SK-N-SH treated with all-trans-retinoic acid at 6 μM for 48 hours (cell line): Measurements from ENCODE around the gene SEH1L.

Experiments
- ARNTL ChIP-seq: fragments of 450-650 bp; formaldehyde crosslinking; IDR thresholded peaks from 2 replicates; pipeline ENCODE4 v1.5.0; 2020; ENCODE audit warnings: low read depth, mild to moderate bottlenecking, moderate library complexity, borderline replicate concordance
- ZFP3 ChIP-seq: fragments of 250-450 bp; sonication (Bioruptor Pico); IDR thresholded peaks from 2 replicates; pipeline ENCODE4 v1.5.0; 2020; ENCODE audit warnings: mild to moderate bottlenecking, moderate library complexity
- ZNF70 ChIP-seq: fragments of 450-650 bp; formaldehyde crosslinking; IDR thresholded peaks from 2 replicates; pipeline ENCODE4 v1.5.0; 2020; ENCODE audit warnings: mild to moderate bottlenecking, moderate library complexity
- TF ChIP-seq, protein P1 (sequence below): fragments of 250-450 bp; sonication (Bioruptor Pico); IDR thresholded peaks from 2 replicates; pipeline ENCODE4 v1.5.1; 2020; ENCODE audit warnings: low read depth, mild to moderate bottlenecking, moderate library complexity

GRCh38 chr18:12906773-12907172, 41.0 kb upstream of the SEH1L start:
- TF ChIP-seq ARNTL (CRISPR knock-in tag) (no peak), ZFP3 (no peak), ZNF70 (CRISPR knock-in tag) (no peak)
- TF ChIP-seq, protein P1, sequence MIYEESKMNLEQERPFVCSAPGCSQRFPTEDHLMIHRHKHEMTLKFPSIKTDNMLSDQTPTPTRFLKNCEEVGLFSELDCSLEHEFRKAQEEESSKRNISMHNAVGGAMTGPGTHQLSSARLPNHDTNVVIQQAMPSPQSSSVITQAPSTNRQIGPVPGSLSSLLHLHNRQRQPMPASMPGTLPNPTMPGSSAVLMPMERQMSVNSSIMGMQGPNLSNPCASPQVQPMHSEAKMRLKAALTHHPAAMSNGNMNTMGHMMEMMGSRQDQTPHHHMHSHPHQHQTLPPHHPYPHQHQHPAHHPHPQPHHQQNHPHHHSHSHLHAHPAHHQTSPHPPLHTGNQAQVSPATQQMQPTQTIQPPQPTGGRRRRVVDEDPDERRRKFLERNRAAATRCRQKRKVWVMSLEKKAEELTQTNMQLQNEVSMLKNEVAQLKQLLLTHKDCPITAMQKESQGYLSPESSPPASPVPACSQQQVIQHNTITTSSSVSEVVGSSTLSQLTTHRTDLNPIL (CRISPR knock-in tag) = no peak
